NT2/D1 (cell line): ENCODE results near the gene PPP1R37.

Source experiments
- DNase-seq: peaks from one replicate; pipeline ENCODE4 v3.0.0-alpha.2; 2011; ENCODE audit warnings: low read depth, low spot score
- H3K27me3 ChIP-seq: 2 replicates; pipeline ENCODE4 v1.6.0; 2011; ENCODE audit warnings: mild to moderate bottlenecking; ENCODE audit not compliant: insufficient read length, insufficient read depth
- H3K36me3 ChIP-seq: 2 replicates; pipeline ENCODE4 v1.6.1; 2011; ENCODE audit warnings: mild to moderate bottlenecking, low read length, mixed read lengths; ENCODE audit not compliant: insufficient read depth, insufficient read length
- H3K4me1 ChIP-seq: 2 replicates; pipeline ENCODE4 v1.5.1; 2011; ENCODE audit not compliant: insufficient read depth, insufficient read length
- H3K4me3 ChIP-seq: 2 replicates; pipeline ENCODE4 v1.5.1; 2011; ENCODE audit warnings: low read depth; ENCODE audit not compliant: insufficient read length
- H3K9ac ChIP-seq: 2 replicates; pipeline ENCODE4 v1.6.0; 2011; ENCODE audit warnings: low read depth; ENCODE audit not compliant: insufficient read length
- H3K9me3 ChIP-seq: 2 replicates; pipeline ENCODE4 v1.5.1; 2011; ENCODE audit warnings: mild to moderate bottlenecking, low read length; ENCODE audit not compliant: insufficient read depth
- SUZ12 ChIP-seq: IDR thresholded peaks from 2 replicates; pipeline ENCODE4 v1.6.1; 2011; ENCODE audit not compliant: insufficient read length, insufficient read depth; ENCODE audit errors: extremely low read depth
- YY1 ChIP-seq: IDR thresholded peaks from 2 replicates; pipeline ENCODE4 v1.6.1; 2011; ENCODE audit not compliant: insufficient read length, insufficient read depth
- ZNF274 ChIP-seq: IDR thresholded peaks from 2 replicates; pipeline ENCODE4 v1.6.1; 2011; ENCODE audit warnings: mild to moderate bottlenecking, low read depth, low read length

PPP1R37 gene

DNA sequence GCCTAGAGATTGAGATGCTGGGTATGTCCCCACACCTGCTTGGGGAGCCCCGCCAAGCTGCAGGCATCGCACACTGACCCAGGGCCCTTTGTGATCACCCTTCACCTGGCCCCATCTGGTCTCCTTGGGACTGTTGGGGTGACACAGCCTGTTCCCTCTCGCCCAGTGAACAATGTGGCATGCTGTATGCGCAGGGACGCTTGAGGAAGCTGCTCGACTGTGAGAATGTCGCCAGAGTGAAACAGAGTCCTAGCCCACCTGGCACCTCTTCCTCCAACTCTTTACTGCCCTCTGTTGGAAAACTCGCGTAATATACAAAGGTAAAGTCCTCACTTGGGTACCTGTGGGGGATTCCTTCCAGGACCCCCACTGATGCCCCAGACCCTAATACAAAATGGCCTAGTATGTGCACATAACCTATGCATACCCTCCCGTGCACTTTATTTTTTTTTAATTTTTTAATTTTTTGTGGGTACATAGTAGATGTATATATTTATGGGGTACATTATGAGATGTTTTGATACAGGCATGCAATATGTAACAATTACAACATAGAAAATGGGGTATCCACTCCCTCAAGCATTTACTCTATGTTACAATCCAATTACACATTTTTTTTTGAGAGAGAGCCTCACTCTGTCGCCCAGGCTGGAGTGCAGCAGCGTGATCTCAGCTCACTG, 94.6 kb downstream of the PPP1R37 start:
- DNase-seq = no peak

DNA sequence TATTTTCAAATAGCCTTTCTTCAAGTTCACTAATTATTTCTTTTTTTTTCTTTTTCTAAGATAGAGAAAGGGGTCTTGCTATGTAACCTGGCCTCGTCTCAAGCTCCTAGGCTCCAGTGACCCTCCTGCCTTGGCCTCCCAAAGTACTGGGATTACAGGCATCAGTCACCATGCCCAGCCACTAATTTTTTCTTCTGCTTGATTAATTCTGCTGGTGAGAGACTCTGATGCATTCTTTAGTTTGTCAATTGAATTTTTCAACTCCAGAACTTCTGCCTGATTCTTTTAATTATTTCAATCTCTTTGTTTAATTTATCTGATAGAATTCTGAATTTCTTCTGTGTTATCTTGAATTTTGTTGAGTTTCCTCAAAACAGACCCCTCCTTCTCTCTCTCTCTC, 97.0 kb downstream of the PPP1R37 start:
- TF ChIP-seq SUZ12 (no peak), ZNF274 (no peak), YY1 (no peak)
- Histone ChIP-seq H3K36me3 (no peaks in the 10 kb centered on the region), H3K4me1 (peaks cover 3% of the 10 kb centered on the region), H3K27me3 (no peaks in the 10 kb centered on the region), H3K4me3 (no peak overlapping the region), H3K9me3 (no peaks in the 10 kb centered on the region), H3K9ac (no peak overlapping the region)
- DNase-seq = no peak

More for the DNA sequence above, 94.6 kb downstream of the PPP1R37 start:
- no peaks in the 10 kb centered on the region for H3K27me3 ChIP-seq
- H3K4me3 ChIP-seq = no peak overlapping the region
- H3K9me3 ChIP-seq = no peaks in the 10 kb centered on the region
- TF ChIP-seq YY1 (no peak), SUZ12 (no peak), ZNF274 (no peak)
- H3K4me1 ChIP-seq = peaks cover 3% of the 10 kb centered on the region
- no peak overlapping the region for H3K9ac ChIP-seq
- no peaks in the 10 kb centered on the region for H3K36me3 ChIP-seq

- no peak for TF ChIP-seq ZNF274
- TF ChIP-seq YY1 = no peak
- TF ChIP-seq SUZ12 = no peak
- Histone ChIP-seq H3K36me3 (no peaks in the 10 kb centered on the region), H3K9ac (no peak overlapping the region), H3K4me1 (peaks cover 3% of the 10 kb centered on the region), H3K9me3 (no peaks in the 10 kb centered on the region), H3K4me3 (no peak overlapping the region), H3K27me3 (no peaks in the 10 kb centered on the region)
- DNase-seq = no peak
These were observed 98.4 kb downstream of the PPP1R37 start for GRCh38 chr19:45191375-45191774.

- H3K4me1 ChIP-seq = no peaks in the 10 kb centered on the region
- no peak for TF ChIP-seq SUZ12
- no peak for TF ChIP-seq ZNF274
- TF ChIP-seq YY1 = no peak
- no peak for DNase-seq
- H3K36me3 ChIP-seq = no peaks in the 10 kb centered on the region
- no peak overlapping the region for H3K4me3 ChIP-seq
- H3K27me3 ChIP-seq = no peaks in the 10 kb centered on the region
- H3K9ac ChIP-seq = no peak overlapping the region
- H3K9me3 ChIP-seq = no peaks in the 10 kb centered on the region
These were observed 102.8 kb downstream of the PPP1R37 start for GRCh38 chr19:45195764-45196163.
